Memory B cell (primary cell): ENCODE data around the gene ASS1.

Experiments used
- ATAC-seq: fragments of 150-1000 bp; cut with Tn5 transposase; 2 replicates; pipeline ENCODE4 v1.10.0; 2021; ENCODE audit warnings: low read depth, mild to moderate bottlenecking, moderate library complexity
- DNase-seq, 2 donors: peaks; one replicate each; pipeline ENCODE4 v3.0.0; 2022; ENCODE audit warnings: low spot score in 2 of 2
- H3K27ac Mint-ChIP-seq: one replicate; pipeline ENCODE4 v1.8.0; 2022; ENCODE audit warnings: mild to moderate bottlenecking, moderate library complexity, mixed read lengths
- H3K27me3 Mint-ChIP-seq: one replicate; pipeline ENCODE4 v1.8.0; 2022; ENCODE audit warnings: mixed read lengths
- H3K36me3 Mint-ChIP-seq: one replicate; pipeline ENCODE4 v1.8.0; 2022; ENCODE audit warnings: mild to moderate bottlenecking, mixed read lengths
- H3K4me1 Mint-ChIP-seq: one replicate; pipeline ENCODE4 v1.8.0; 2022; ENCODE audit warnings: mixed read lengths
- H3K4me3 Mint-ChIP-seq: one replicate; pipeline ENCODE4 v1.8.0; 2022; ENCODE audit warnings: mild to moderate bottlenecking, moderate library complexity, mixed read lengths
- H3K9me3 Mint-ChIP-seq: one replicate; pipeline ENCODE4 v1.8.0; 2022; ENCODE audit warnings: mixed read lengths

Gene ASS1

DNA sequence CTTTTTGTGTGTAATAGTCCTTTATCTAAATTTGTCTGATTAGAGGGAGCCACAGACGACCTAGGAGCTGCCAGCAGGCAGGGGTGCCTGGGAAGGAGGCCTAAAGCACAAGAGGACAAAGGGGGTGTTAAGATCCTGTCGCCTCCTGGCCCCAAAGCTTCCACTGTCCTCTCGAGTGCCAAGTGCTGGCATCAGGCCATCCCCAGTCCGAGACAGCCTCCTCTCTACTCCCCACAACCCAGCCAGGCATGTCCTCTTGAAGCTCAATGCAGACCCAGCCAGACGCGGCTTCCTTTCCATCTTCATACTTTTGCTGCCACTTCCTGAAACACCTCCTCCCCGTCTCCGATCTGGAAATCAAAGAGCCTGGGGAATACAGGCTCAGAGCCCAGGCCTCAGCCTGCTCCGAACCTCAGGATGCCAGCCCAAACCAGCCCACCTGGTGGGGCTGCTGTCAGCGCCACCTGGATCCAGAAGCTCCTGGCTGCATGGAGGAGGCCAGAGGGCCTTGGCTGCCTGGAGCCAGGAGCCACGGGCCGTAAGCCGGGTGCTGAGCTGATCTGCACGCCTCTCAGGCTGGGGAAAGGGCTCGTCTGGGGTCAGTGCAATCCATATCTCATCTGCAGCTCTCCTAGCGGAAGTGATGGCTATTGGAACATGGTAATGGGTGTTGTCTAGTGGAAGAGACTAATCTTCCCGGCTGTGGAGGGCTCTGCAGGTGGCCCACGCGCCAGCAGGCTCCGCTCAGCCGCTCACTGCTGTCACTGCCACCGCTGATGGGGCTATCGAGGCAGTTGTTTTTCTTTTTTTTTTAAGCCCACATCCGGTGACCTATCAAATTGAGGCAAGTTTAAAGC is 74.4 kb downstream of the ASS1 start:
- ATAC-seq = no peak

GRCh38 chr9:130519927-130520326 is 75.2 kb downstream of the ASS1 start:
- peaks cover 6% of the 10 kb centered on the region for H3K27me3 Mint-ChIP-seq
- no peak overlapping the region for H3K4me3 Mint-ChIP-seq
- H3K36me3 Mint-ChIP-seq = no peaks in the 10 kb centered on the region
- no peaks in the 10 kb centered on the region for H3K9me3 Mint-ChIP-seq
- no peak for DNase-seq
- no peak overlapping the region for H3K27ac Mint-ChIP-seq
- no peak for ATAC-seq
- no peaks in the 10 kb centered on the region for H3K4me1 Mint-ChIP-seq

More for the DNA sequence above, 74.4 kb downstream of the ASS1 start:
- Mint-ChIP-seq H3K4me1 (no peaks in the 10 kb centered on the region), H3K36me3 (no peaks in the 10 kb centered on the region), H3K27ac (no peak overlapping the region), H3K27me3 (peaks cover 6% of the 10 kb centered on the region), H3K4me3 (no peak overlapping the region), H3K9me3 (no peaks in the 10 kb centered on the region)
- DNase-seq = no peak

DNA sequence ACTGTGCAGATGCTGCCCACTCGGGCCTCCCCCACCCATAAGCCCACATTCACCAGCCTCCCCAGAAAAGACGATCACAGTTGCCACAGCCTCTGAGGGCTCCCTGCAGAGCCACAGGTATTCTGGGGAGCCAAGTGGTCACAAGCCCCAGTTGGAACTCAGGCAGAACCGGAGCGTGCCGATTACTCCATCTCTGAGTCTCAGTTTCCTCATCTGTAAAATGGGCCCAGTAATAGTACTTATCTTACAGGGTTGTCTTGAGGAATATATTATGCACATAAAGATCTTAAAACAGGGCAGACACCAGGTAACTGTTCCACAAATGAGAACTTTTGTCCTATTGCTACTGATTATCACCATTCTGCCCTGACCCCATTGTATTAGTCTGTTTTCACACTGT is 77.0 kb downstream of the ASS1 start:
- no peaks in the 10 kb centered on the region for H3K36me3 Mint-ChIP-seq
- ATAC-seq = no peak
- H3K9me3 Mint-ChIP-seq = no peaks in the 10 kb centered on the region
- no peaks in the 10 kb centered on the region for H3K4me1 Mint-ChIP-seq
- no peak overlapping the region for H3K27ac Mint-ChIP-seq
- no peak for DNase-seq
- H3K27me3 Mint-ChIP-seq = peaks cover 3% of the 10 kb centered on the region
- H3K4me3 Mint-ChIP-seq = no peak overlapping the region

DNA sequence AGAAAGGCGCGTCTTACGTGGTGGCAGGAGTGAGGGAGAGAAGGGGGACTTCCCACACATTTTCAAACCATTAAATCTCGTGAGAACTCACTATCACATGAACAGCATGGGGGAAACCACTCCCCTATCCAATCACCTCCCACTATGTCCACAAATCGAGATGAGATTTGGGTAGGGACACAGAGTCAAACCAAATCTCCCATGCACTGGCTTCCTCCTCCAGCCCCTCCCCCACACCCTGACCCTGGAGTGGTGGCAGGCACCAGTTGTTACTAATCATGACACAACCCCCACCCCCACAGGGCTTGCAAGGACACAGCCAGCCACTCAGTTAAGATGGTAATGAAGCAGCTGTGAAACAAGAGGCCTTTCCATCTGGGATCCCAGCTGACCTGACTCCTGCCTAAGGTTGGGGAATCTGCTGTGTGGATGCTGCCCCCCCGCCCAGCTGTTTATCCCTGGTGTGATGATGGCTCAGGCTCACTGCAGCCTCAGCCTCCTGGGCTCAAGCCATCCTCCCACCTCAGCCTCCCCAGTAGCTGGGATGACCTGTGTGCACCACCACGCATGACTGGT is 77.6 kb downstream of the ASS1 start:
- DNase-seq (no peak), ATAC-seq (peak; percentile 22)
- no peaks in the 10 kb centered on the region for H3K36me3 Mint-ChIP-seq
- peaks cover 5% of the 10 kb centered on the region for H3K27me3 Mint-ChIP-seq
- H3K4me1 Mint-ChIP-seq = no peaks in the 10 kb centered on the region
- no peaks in the 10 kb centered on the region for H3K9me3 Mint-ChIP-seq
- H3K27ac Mint-ChIP-seq = no peak overlapping the region
- H3K4me3 Mint-ChIP-seq = no peak overlapping the region

DNA sequence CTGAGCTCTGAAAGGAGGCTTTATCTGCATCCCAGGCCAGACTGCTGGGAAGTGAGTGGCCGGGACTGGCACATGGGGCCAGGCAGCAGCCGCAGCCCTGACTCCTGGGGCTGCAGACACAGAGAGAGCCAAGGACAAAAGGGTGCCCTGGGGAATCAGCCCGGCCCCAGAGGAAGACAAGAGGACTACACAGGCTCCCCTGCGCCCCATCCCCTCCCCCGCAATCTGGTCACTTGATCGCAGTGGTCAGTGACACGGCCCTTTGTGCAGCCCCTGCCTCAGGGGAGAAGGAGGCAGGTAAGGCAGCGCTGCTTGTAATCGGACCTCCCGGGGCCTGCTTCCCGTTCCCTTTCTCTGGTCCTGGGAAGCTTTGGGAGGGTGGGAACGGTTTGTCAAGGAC is 79.2 kb downstream of the ASS1 start:
- Mint-ChIP-seq H3K36me3 (no peaks in the 10 kb centered on the region), H3K4me1 (no peaks in the 10 kb centered on the region), H3K27me3 (peaks cover 5% of the 10 kb centered on the region), H3K27ac (no peak overlapping the region), H3K9me3 (no peaks in the 10 kb centered on the region), H3K4me3 (no peak overlapping the region)
- ATAC-seq (no peak), DNase-seq (no peak)

- Mint-ChIP-seq H3K27ac (no peak overlapping the region), H3K36me3 (no peaks in the 10 kb centered on the region), H3K4me1 (no peaks in the 10 kb centered on the region), H3K9me3 (no peaks in the 10 kb centered on the region), H3K4me3 (no peak overlapping the region), H3K27me3 (peaks cover 5% of the 10 kb centered on the region)
- no peak for ATAC-seq
- no peak for DNase-seq
These were observed 81.6 kb downstream of the ASS1 start for GRCh38 chr9:130526193-130526853.

DNA sequence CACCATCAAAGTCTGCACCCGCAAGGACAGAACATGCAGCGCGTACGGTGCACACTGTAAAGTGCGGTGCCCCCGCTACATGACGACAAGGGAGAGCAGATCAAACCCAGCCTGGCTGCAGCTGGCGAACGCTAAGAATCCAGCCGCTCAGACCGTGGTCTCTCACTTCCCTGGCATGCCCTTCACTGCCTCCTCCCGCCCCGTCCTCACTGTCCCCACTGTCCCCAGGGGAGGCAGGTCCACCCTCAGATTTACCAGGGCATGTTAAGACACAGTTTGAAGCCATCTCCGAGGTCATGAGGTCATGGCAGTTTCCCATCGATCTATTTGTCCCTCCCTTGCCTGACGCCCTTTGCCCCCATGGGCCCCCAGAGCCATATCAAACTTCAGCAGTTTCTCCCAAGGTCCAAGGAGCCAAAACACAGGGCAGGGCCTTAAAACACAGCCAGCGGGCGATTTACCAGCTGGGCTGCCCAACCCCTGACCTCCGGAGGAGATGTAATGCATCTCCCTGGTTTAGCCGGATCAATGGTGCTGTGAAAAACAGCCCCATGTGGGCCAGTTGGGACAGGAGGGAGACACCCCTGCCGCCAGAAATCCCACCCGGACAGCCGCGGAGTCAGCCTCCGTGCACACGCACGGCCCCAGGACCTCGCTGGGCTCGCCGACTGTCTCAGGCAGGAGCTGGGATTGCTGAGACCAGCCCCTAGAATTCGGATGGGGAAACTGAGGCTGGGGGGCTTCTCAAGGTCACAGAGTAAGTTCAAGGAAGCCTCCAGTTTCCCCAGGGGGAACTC is 82.3 kb downstream of the ASS1 start:
- H3K36me3 Mint-ChIP-seq = no peaks in the 10 kb centered on the region
- no peak for ATAC-seq
- no peaks in the 10 kb centered on the region for H3K4me1 Mint-ChIP-seq
- H3K27me3 Mint-ChIP-seq = peaks cover 5% of the 10 kb centered on the region
- H3K9me3 Mint-ChIP-seq = no peaks in the 10 kb centered on the region
- no peak overlapping the region for H3K27ac Mint-ChIP-seq
- H3K4me3 Mint-ChIP-seq = no peak overlapping the region
- DNase-seq = no peak

DNA sequence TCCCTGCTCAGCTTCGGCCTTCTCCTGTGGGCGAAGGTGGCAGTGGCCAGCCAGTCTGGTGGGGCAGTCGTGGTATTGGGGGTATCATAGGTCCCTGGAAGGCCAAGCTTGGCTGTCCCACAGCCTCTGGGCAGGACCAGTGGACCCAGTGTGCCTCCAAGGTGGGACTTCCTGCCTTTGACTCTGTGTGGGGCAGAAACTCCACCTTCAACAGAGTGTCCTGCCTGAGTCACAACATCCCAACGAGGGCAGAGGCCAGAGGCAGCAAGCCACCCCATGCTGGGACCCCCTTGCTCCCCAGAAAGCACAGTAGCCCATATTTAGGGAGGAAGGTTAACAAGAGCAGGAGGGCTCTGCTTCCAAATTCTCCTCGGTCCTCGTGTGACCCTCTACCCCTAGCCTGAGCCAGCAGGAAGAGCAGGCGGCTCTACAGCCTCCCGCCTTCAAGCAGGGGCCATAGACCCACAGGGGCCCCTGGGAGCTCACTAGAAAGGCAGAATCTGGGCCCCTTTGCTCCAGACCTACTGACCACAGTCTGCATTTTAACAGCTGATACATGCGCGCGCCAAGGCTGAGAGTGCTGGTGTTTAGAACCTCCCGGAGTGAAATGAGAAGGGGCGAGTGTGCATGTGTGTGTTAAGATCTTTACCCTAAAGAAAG is 83.0 kb downstream of the ASS1 start:
- no peak for ATAC-seq
- H3K4me1 Mint-ChIP-seq = no peaks in the 10 kb centered on the region
- DNase-seq = no peak

DNA sequence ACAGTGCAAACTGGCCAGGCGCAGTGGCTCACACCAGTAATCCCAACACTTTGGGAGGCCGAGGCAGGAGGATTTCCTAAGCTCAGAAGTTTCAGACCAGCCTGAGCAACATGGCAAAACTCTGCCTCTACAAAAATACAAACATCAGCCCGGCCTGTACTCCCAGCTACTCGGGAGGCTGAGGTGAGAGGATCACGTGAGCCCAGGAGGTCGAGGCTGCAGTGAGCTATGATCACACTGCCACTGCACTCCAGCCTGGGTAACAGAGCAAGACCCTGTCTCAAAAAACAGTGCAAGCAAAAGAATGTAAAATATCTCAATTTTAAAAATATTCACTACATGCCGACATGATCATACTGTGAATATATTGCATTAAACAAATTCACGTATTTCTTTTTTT is 83.9 kb downstream of the ASS1 start:
- no peaks in the 10 kb centered on the region for H3K4me1 Mint-ChIP-seq
- H3K4me3 Mint-ChIP-seq = no peak overlapping the region
- DNase-seq (no peak), ATAC-seq (no peak)
- no peaks in the 10 kb centered on the region for H3K36me3 Mint-ChIP-seq
- H3K27me3 Mint-ChIP-seq = peaks cover 7% of the 10 kb centered on the region
- H3K9me3 Mint-ChIP-seq = no peaks in the 10 kb centered on the region
- H3K27ac Mint-ChIP-seq = no peak overlapping the region

More for the DNA sequence above, 83.0 kb downstream of the ASS1 start:
- Mint-ChIP-seq H3K36me3 (no peaks in the 10 kb centered on the region), H3K27ac (no peak overlapping the region), H3K9me3 (no peaks in the 10 kb centered on the region), H3K27me3 (peaks cover 10% of the 10 kb centered on the region), H3K4me3 (no peak overlapping the region)

GRCh38 chr9:130530938-130531337 is 86.2 kb downstream of the ASS1 start:
- no peaks in the 10 kb centered on the region for H3K9me3 Mint-ChIP-seq
- H3K36me3 Mint-ChIP-seq = no peaks in the 10 kb centered on the region
- H3K27me3 Mint-ChIP-seq = peaks cover 18% of the 10 kb centered on the region
- ATAC-seq (no peak), DNase-seq (no peak)
- no peaks in the 10 kb centered on the region for H3K4me1 Mint-ChIP-seq
- no peak overlapping the region for H3K4me3 Mint-ChIP-seq
- H3K27ac Mint-ChIP-seq = no peak overlapping the region

DNA sequence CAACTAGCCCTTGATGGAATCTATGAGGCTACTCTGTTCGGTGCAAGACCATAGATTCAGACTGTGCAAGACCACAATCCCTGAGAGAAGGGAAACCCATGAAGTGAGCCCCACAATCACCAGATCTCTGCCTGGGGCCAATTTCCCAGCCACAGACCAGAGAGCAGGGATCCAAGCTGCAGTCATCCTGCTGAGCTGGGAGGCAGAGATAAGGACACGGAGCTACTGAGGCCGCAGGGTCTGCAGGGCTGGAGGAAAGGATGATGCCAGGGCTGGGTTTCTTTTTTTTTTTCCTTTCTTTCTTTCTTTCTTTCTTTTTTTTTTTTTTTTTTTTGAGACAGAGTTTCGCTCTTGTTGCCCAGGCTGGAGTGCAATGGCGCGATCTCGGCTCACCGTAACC is 86.9 kb downstream of the ASS1 start:
- Mint-ChIP-seq H3K27me3 (peaks cover 22% of the 10 kb centered on the region), H3K4me1 (no peaks in the 10 kb centered on the region), H3K36me3 (no peaks in the 10 kb centered on the region), H3K27ac (no peak overlapping the region), H3K9me3 (no peaks in the 10 kb centered on the region), H3K4me3 (no peak overlapping the region)
- DNase-seq (no peak), ATAC-seq (no peak)

GRCh38 chr9:130532426-130533080 is 87.8 kb downstream of the ASS1 start:
- no peaks in the 10 kb centered on the region for H3K36me3 Mint-ChIP-seq
- ATAC-seq (no peak), DNase-seq (no peak)
- H3K4me1 Mint-ChIP-seq = peaks cover under 1% of the 10 kb centered on the region
- no peaks in the 10 kb centered on the region for H3K9me3 Mint-ChIP-seq
- H3K4me3 Mint-ChIP-seq = no peak overlapping the region
- peaks cover 23% of the 10 kb centered on the region for H3K27me3 Mint-ChIP-seq
- H3K27ac Mint-ChIP-seq = no peak overlapping the region

- DNase-seq (no peak), ATAC-seq (no peak)
- Mint-ChIP-seq H3K27me3 (peaks cover 42% of the 10 kb centered on the region), H3K27ac (no peak overlapping the region), H3K36me3 (no peaks in the 10 kb centered on the region), H3K4me1 (peaks cover 2% of the 10 kb centered on the region), H3K9me3 (no peaks in the 10 kb centered on the region), H3K4me3 (no peak overlapping the region)
These were observed 91.2 kb downstream of the ASS1 start for GRCh38 chr9:130535818-130536521.
